HG03175 (cell line): Measurements from ENCODE around the gene GTF2IRD2.
"Not testable (repeated sequence)": the region's sequence is repeated elsewhere in the genome, so short reads cannot be mapped to it uniquely, and the experiment has no call there.

Experiments
- ATAC-seq: cut with Tn5 transposase; IDR thresholded peaks from one replicate; pipeline ENCODE4 v1.9.1; 2021; ENCODE audit warnings: mild to moderate bottlenecking, moderate library complexity; ENCODE audit not compliant: unreplicated experiment

GTF2IRD2 gene

GRCh38 chr7:74850833-74851721 lies at the start of gene GTF2IRD2:
TSS of gene GTF2IRD2 (minus strand) at chr7:74851605. CDS start at chr7:74836378, 15,227 bp downstream.
- peak; percentile 91 for ATAC-seq

GRCh38 chr7:74890158-74891123 lies 39.0 kb upstream of the GTF2IRD2 start:
- ATAC-seq, result peak; percentile 73

DNA sequence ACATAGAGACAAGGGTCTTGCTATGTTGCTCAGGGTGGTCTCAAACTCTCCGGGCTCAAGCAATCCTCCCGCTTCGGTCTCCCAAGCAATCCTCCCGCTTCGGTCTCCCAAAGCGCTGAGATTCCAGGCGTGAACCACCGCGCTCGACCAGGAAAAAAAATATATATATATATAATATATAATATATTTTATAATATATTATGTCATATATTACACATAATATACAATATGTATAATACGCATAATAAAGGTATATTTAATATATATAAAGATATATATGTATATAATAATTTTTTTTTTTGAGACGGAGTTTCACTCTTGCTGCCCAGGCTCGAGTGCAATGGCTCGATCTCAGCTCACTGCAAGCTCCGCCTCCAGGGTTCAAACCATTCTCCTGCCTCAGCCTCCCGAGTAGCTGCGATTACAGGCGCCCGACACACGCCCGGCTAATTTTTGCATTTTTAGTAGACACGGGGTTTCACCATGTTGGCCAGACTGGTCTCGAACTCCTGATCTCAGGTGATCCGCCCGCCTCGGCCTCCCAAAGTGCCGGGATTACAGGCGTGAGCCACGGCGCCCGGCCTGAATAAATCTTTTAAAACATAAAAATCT lies 38.2 kb upstream of the GTF2IRD2 start:
- ATAC-seq, result not testable (repeated sequence)

GRCh38 chr7:74885295-74885694 lies 33.9 kb upstream of the GTF2IRD2 start:
- not testable (repeated sequence) for ATAC-seq

GRCh38 chr7:74882110-74882509 lies 30.7 kb upstream of the GTF2IRD2 start:
- ATAC-seq, result not testable (repeated sequence)

DNA sequence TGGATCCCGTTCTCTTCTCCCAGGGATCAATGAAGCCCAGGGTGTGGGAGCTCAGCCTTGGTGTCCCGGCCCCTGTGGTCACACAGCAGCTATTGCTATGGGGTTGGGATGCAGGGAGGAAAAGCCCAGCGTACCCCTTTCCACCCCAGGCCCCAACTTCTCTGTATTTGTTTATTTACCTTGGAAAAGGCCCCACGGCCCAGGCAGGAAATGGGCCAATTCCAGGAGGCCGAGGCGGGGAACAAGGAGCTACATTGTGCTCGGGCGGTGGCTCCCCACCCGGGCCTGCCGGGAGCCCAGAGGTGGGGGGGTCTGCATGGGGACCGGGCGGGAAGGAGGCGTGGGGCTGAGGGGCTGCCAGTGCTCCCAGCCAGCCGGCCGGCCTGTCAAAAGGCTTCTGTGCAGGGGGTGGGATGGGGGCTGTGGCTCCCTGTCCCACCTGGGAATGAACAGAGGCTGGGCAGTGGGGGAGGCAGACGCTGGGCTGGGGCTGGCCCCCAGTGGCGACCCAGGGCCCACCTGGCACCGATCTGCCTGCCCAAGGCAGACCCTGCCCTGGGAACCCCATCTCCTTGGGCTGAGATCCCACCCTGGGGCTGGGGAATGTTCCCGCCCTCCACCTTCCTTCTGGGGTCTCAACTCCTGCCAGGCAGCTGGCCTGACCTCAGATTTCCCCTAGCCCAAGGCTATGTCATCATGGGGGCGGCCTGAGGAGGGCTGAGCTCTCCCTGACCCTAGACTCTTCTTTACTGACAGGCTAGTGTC lies 23.5 kb upstream of the GTF2IRD2 start:
- not testable (repeated sequence) for ATAC-seq

DNA sequence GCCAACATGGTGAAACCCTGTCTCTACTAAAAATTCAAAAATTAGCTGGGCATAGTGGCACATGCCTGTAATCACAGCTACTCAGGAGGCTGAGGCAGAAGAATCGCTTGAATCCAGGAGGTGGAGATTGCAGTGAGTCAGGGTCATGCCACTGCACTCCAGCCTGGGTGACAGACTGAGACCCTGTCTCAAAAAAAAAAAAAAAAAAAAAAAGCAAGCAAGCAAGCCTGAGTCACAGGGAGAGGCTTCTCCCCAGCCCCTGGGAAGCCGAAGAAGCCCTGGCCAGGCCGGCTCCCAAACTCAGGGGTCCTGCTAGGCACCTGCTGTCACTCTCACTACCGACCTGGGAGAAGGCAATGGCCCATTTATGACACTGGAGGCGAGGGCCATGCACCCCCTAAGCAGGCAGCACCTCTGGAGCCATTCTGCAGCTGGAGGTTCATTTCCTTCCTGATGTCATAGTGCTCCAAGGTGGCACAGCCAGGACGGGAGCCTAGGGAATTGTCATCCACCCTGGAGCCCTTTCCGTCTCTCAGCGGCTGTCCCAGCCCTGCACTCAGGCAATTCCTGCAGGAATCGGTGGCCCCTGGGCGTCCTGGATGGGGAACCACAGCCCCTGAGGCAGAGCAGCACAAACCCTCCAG lies 22.8 kb upstream of the GTF2IRD2 start:
- not testable (repeated sequence) for ATAC-seq

GRCh38 chr7:74872542-74872941 lies 21.1 kb upstream of the GTF2IRD2 start:
- ATAC-seq, result not testable (repeated sequence)

GRCh38 chr7:74865777-74866176 lies 14.4 kb upstream of the GTF2IRD2 start:
- ATAC-seq, result not testable (repeated sequence)

- ATAC-seq, result not testable (repeated sequence)
These were observed 1.6 kb downstream of the GTF2IRD2 start for GRCh38 chr7:74849853-74850252.

DNA sequence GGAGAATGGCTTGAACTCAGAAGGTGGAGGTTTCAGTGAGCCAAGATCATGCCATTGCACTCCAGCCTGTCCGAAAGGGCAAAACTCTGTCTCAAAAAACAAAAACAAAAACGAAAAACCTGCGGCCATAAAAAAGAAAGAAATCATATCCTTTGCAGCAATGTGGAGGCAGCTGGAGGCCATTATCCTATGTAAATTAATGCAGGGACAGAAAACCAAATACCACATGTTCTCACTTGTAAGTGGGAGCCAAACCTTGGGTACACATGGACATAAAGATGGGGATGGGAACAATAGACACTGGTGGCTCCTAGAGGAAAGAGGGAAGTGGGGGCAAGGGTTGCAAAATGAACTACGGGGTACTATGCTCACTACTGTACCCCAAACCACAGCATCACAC lies 21.0 kb downstream of the GTF2IRD2 start:
- ATAC-seq, result not testable (repeated sequence)

DNA sequence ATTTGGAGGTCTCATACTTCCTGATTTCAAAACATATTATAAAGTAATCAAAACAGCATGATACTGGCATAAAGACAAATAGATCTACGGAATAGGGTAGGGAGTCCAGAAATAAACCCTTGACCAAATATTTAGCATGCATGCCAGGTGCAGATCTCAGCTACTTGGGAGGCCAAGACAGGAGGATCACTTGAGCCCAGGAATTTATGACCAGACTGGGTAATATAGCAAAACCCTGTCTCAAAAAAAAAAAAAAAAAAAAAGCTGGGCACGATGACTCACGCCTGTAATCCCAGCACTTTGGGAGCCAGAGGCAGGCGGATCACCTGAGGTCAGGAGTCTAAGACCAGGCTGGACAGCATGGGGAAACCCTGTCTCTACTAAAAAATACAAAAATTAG lies 21.4 kb downstream of the GTF2IRD2 start:
- not testable (repeated sequence) for ATAC-seq

DNA sequence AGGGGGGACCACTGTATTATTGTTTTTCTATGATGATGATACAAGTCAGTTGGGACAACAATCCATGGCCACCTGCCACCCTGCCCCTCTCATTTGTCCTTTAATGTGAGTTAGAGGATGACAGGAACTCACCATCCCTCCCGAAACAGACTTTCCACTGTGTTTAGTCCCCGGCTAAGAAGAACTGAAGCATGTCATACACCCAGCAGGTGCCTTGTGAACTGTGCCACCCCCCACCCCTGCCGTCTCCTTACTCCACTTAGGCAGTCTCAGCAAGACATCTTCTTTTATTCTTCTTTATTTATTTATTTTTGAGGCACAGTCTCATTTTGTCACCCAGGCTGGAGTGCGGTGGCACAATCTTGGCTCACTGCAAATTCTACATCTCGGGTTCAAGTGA lies 30.1 kb downstream of the GTF2IRD2 start:
- ATAC-seq, result not testable (repeated sequence)

GRCh38 chr7:74820146-74820805 lies 31.1 kb downstream of the GTF2IRD2 start:
- ATAC-seq, result peak; percentile 80

- not testable (repeated sequence) for ATAC-seq
These were observed 35.5 kb downstream of the GTF2IRD2 start for GRCh38 chr7:74815882-74816281.

DNA sequence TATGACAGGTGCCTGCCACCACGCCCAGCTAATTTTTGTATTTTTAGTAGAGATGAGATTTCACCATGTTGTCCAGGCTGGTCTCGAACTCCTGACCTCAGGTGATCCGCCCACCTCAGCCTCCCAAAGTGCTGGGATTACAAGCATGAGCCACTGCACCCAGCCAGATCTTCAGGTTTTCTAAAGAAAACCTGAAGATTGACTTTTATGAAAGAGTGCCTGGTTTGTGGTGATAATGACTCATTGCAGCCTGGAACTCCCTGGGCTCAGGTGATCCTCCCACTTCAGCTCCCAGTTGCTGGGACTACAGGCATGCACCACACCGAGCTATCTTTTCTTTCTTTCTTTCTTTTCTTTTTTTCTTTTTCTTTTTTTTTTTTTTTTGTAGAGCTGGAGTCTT lies 52.8 kb downstream of the GTF2IRD2 start:
- ATAC-seq, result not testable (repeated sequence)

- ATAC-seq, result not testable (repeated sequence)
These were observed 53.4 kb downstream of the GTF2IRD2 start for GRCh38 chr7:74797848-74798622.

- peak; percentile 10 for ATAC-seq
These were observed 62.1 kb downstream of the GTF2IRD2 start for GRCh38 chr7:74789200-74789736.
